SK-N-SH treated with all-trans-retinoic acid at 6 μM for 48 hours (cell line): Measurements from ENCODE around the gene SMIM38.

ENCODE experiments used
- ATAC-seq: fragments of 200-7000 bp; cut with Tn5 transposase; 3 replicates; pipeline ENCODE4 v1.9.1; 2020; ENCODE audit warnings: mild to moderate bottlenecking, moderate library complexity
- ARNTL ChIP-seq: fragments of 450-650 bp; formaldehyde crosslinking; IDR thresholded peaks from 2 replicates; pipeline ENCODE4 v1.5.0; 2020; ENCODE audit warnings: low read depth, mild to moderate bottlenecking, moderate library complexity, borderline replicate concordance
- BACH2 ChIP-seq: fragments of 250-450 bp; sonication (Bioruptor Pico); IDR thresholded peaks from 2 replicates; pipeline ENCODE4 v1.9.0; 2021; ENCODE audit warnings: mild to moderate bottlenecking, borderline replicate concordance
- CREB5 ChIP-seq: fragments of 250-450 bp; sonication (Bioruptor Pico); IDR thresholded peaks from 2 replicates; pipeline ENCODE4 v1.5.1; 2020; ENCODE audit warnings: low read depth, mild to moderate bottlenecking, moderate library complexity
- CSDC2 ChIP-seq: fragments of 250-450 bp; sonication (Bioruptor Pico); IDR thresholded peaks from 2 replicates; pipeline ENCODE4 v1.5.0; 2020; ENCODE audit warnings: mild to moderate bottlenecking, moderate library complexity
- CSRNP3 ChIP-seq: fragments of 250-450 bp; sonication (Bioruptor Pico); IDR thresholded peaks from 2 replicates; pipeline ENCODE4 v1.5.1; 2021; ENCODE audit warnings: mild to moderate bottlenecking, moderate library complexity
- ESRRG ChIP-seq: fragments of 250-450 bp; sonication (Bioruptor Pico); IDR thresholded peaks from 2 replicates; pipeline ENCODE4 v1.6.1; 2021; ENCODE audit warnings: mild to moderate bottlenecking
- GLIS3 ChIP-seq: fragments of 250-450 bp; sonication (Bioruptor Pico); IDR thresholded peaks from 2 replicates; pipeline ENCODE4 v1.5.0; 2020; ENCODE audit warnings: mild to moderate bottlenecking, moderate library complexity
- ISL1 ChIP-seq: fragments of 250-450 bp; sonication (Bioruptor Pico); IDR thresholded peaks from 2 replicates; pipeline ENCODE4 v2.1.2; 2022; ENCODE audit warnings: mild to moderate bottlenecking, moderate library complexity
- OSR1 ChIP-seq: fragments of 250-450 bp; sonication (Bioruptor Pico); IDR thresholded peaks from 2 replicates; pipeline ENCODE4 v1.8.0; 2022; ENCODE audit warnings: moderate library complexity, mild to moderate bottlenecking, inconsistent platforms
- POU6F1 ChIP-seq: fragments of 250-450 bp; sonication (Bioruptor Pico); IDR thresholded peaks from 2 replicates; pipeline ENCODE4 v1.8.0; 2021; ENCODE audit warnings: low read depth, mild to moderate bottlenecking, moderate library complexity, borderline replicate concordance
- PPARA ChIP-seq: fragments of 250-450 bp; sonication (Bioruptor Pico); IDR thresholded peaks from 2 replicates; pipeline ENCODE4 v1.5.0; 2020; ENCODE audit warnings: mild to moderate bottlenecking, borderline replicate concordance
- SNAI2 ChIP-seq: fragments of 250-450 bp; sonication (Bioruptor Pico); IDR thresholded peaks from 2 replicates; pipeline ENCODE4 v1.5.0; 2020; ENCODE audit warnings: mild to moderate bottlenecking, moderate library complexity
- TCF4 ChIP-seq: fragments of 250-450 bp; sonication (Bioruptor Pico); IDR thresholded peaks from 2 replicates; pipeline ENCODE4 v1.8.0; 2021; ENCODE audit warnings: mild to moderate bottlenecking, moderate library complexity, borderline replicate concordance
- TOX ChIP-seq: fragments of 250-450 bp; sonication (Bioruptor Pico); IDR thresholded peaks from 2 replicates; pipeline ENCODE4 v1.8.0; 2021; ENCODE audit warnings: mild to moderate bottlenecking, moderate library complexity, borderline replicate concordance
- TSHZ2 ChIP-seq: fragments of 250-450 bp; sonication (Bioruptor Pico); IDR thresholded peaks from 2 replicates; pipeline ENCODE4 v1.5.0; 2020; ENCODE audit warnings: mild to moderate bottlenecking, moderate library complexity
- ZC3H10 ChIP-seq: fragments of 250-450 bp; sonication (Bioruptor Pico); IDR thresholded peaks from 2 replicates; pipeline ENCODE4 v1.5.1; 2021; ENCODE audit warnings: mild to moderate bottlenecking, moderate library complexity
- ZFP3 ChIP-seq: fragments of 250-450 bp; sonication (Bioruptor Pico); IDR thresholded peaks from 2 replicates; pipeline ENCODE4 v1.5.0; 2020; ENCODE audit warnings: mild to moderate bottlenecking, moderate library complexity
- ZFP30 ChIP-seq: fragments of 450-650 bp; formaldehyde crosslinking; IDR thresholded peaks from 2 replicates; pipeline ENCODE4 v1.5.0; 2022; ENCODE audit warnings: mild to moderate bottlenecking, moderate library complexity
- ZNF565 ChIP-seq: fragments of 450-650 bp; formaldehyde crosslinking; conservative IDR thresholded peaks from 2 replicates; pipeline ENCODE4 v1.5.0; 2020; ENCODE audit warnings: low read depth, mild to moderate bottlenecking, moderate library complexity
- ZNF70 ChIP-seq: fragments of 450-650 bp; formaldehyde crosslinking; IDR thresholded peaks from 2 replicates; pipeline ENCODE4 v1.5.0; 2020; ENCODE audit warnings: mild to moderate bottlenecking, moderate library complexity
- ZNF8 ChIP-seq: fragments of 450-650 bp; formaldehyde crosslinking; IDR thresholded peaks from 2 replicates; pipeline ENCODE4 v1.5.0; 2020; ENCODE audit warnings: mild to moderate bottlenecking, moderate library complexity

Gene SMIM38

GRCh38 chr11:69199583-69200315 is 44.0 kb downstream of the SMIM38 start:
- no peak for ATAC-seq
- TF ChIP-seq TSHZ2 (CRISPR knock-in tag) (no peak), ZFP3 (no peak), OSR1 (CRISPR knock-in tag) (no peak), PPARA (no peak), ISL1 (no peak), ZNF8 (CRISPR knock-in tag) (no peak), ZNF565 (CRISPR knock-in tag) (no peak), TCF4 (CRISPR knock-in tag) (no peak), ARNTL (no peak), CREB5 (CRISPR knock-in tag) (no peak), CSRNP3 (CRISPR knock-in tag) (no peak), POU6F1 (CRISPR knock-in tag) (no peak), CSDC2 (CRISPR knock-in tag) (no peak), ESRRG (no peak), ZNF70 (CRISPR knock-in tag) (no peak)

GRCh38 chr11:69200331-69201065 is 44.8 kb downstream of the SMIM38 start:
- TF ChIP-seq CSRNP3 (CRISPR knock-in tag): no peak
- no peak for TF ChIP-seq SNAI2 (CRISPR knock-in tag)
- TF ChIP-seq ZFP3: no peak
- TF ChIP-seq CREB5 (CRISPR knock-in tag): no peak
- no peak for TF ChIP-seq ISL1
- no peak for TF ChIP-seq PPARA
- TF ChIP-seq ZC3H10: no peak
- TF ChIP-seq ZFP30: no peak
- TF ChIP-seq TOX (CRISPR knock-in tag): no peak
- no peak for TF ChIP-seq CSDC2 (CRISPR knock-in tag)
- no peak for ATAC-seq

GRCh38 chr11:69201066-69201365 is 45.3 kb downstream of the SMIM38 start:
- TF ChIP-seq ZFP30: no peak
- TF ChIP-seq BACH2 (CRISPR knock-in tag): no peak
- no peak for TF ChIP-seq GLIS3
- TF ChIP-seq POU6F1 (CRISPR knock-in tag): no peak
- TF ChIP-seq ZNF8 (CRISPR knock-in tag): no peak
- no peak for TF ChIP-seq OSR1 (CRISPR knock-in tag)
- TF ChIP-seq ZFP3: no peak
- TF ChIP-seq ZNF565 (CRISPR knock-in tag): no peak
- TF ChIP-seq TOX (CRISPR knock-in tag): no peak
- no peak for ATAC-seq
